SK-N-SH (cell line): ENCODE data around the gene C17orf114.

Source experiments
- CTCF ChIA-PET: fragments of 300-600, 350-600 bp; formaldehyde crosslinking; extraction: SDS; loops from one replicate; lab custom pipeline; 2021; lab: Yijun Ruan, JAX
- POLR2A ChIA-PET: fragments of 350-600 bp; sonication (Branson Sonifier 250); formaldehyde crosslinking; extraction: SDS; loops from one replicate; lab custom pipeline; 2020; ENCODE audit warnings: antibody characterized with exemption, inconsistent platforms; lab: Yijun Ruan, JAX
- DNase-seq: peaks from one replicate; pipeline ENCODE4 v3.0.0; 2012
- H2AFZ ChIP-seq: fragments of 200-600 bp; sonication (generic); 2 replicates; pipeline ENCODE4 v1.8.1; 2016; ENCODE audit warnings: antibody characterized with exemption, mild to moderate bottlenecking, low read depth
- H3F3A ChIP-seq: fragments of 200-600 bp; sonication (generic); replicated peaks from 2 replicates; pipeline ENCODE3; 2016; ENCODE audit warnings: antibody characterized with exemption, mild to moderate bottlenecking; ENCODE audit not compliant: insufficient read depth
- H3K27ac ChIP-seq, 2 experiments: fragments of 200-500 bp in 1 of 2; fragments of 200-600 bp in 1 of 2; sonication (Bioruptor generic) in 1 of 2; sonication (generic), shearing (Covaris generic) in 1 of 2; 2 replicates each; pipeline versions ENCODE4 v1.5.1 to v1.6.1; 2014 to 2016; ENCODE audit warnings: low read depth in 2 of 2, inconsistent platforms in 1 of 2, low read length in 1 of 2, mild to moderate bottlenecking in 1 of 2, mixed read lengths in 1 of 2
- H3K27me3 ChIP-seq: fragments of 200-600 bp; sonication (generic), shearing (Covaris generic); 2 replicates; pipeline ENCODE4 v1.6.1; 2016; ENCODE audit warnings: mixed run types; ENCODE audit not compliant: insufficient read depth
- H3K36me3 ChIP-seq, 2 experiments: fragments of 200-500 bp in 1 of 2; fragments of 200-600 bp in 1 of 2; sonication (Bioruptor generic) in 1 of 2; sonication (generic) in 1 of 2; replicated peaks in 1 of 2; 2 replicates each; pipeline versions ENCODE3 to v1.5.1; 2014 to 2016; ENCODE audit warnings: low read length in 1 of 2, mild to moderate bottlenecking in 1 of 2; ENCODE audit not compliant: insufficient read depth in 2 of 2, control insufficient read depth in 1 of 2
- H3K4me1 ChIP-seq, 2 experiments: fragments of 200-500 bp in 1 of 2; fragments of 200-600 bp in 1 of 2; sonication (Bioruptor generic) in 1 of 2; sonication (generic), shearing (Covaris generic) in 1 of 2; 2 replicates each; pipeline versions ENCODE4 v1.5.1 to v1.6.1; 2014 to 2016; ENCODE audit warnings: low read depth in 1 of 2, low read length in 1 of 2, mixed run types in 1 of 2; ENCODE audit not compliant: insufficient read depth in 2 of 2, control insufficient read depth in 1 of 2
- H3K4me2 ChIP-seq: fragments of 200-600 bp; sonication (generic), shearing (Covaris generic); 2 replicates; pipeline ENCODE4 v1.6.1; 2017; ENCODE audit warnings: mixed run types
- H3K4me3 ChIP-seq, 2 experiments: fragments of 200-500 bp in 1 of 2; fragments of 200-600 bp in 1 of 2; sonication (Bioruptor generic) in 1 of 2; sonication (generic), shearing (Covaris generic) in 1 of 2; 2 replicates each; pipeline versions ENCODE4 v1.5.1 to v1.8.1; 2014 to 2016; ENCODE audit warnings: low read depth in 2 of 2, inconsistent platforms in 1 of 2, low read length in 1 of 2, mild to moderate bottlenecking in 1 of 2, mixed read lengths in 1 of 2, moderate library complexity in 1 of 2
- H3K79me2 ChIP-seq: fragments of 200-600 bp; sonication (generic); 2 replicates; pipeline ENCODE4 v1.8.1; 2017; ENCODE audit warnings: mild to moderate bottlenecking; ENCODE audit not compliant: insufficient read depth
- H3K9ac ChIP-seq: fragments of 200-600 bp; sonication (generic); 2 replicates; pipeline ENCODE4 v1.6.1; 2017; ENCODE audit warnings: mixed run types
- H3K9me2 ChIP-seq: fragments of 200-600 bp; sonication (generic); 2 replicates; pipeline ENCODE4 v1.6.1; 2017; ENCODE audit warnings: mixed run types
- H3K9me3 ChIP-seq: fragments of 200-600 bp; sonication (generic); 2 replicates; pipeline ENCODE4 v1.6.1; 2017; ENCODE audit warnings: mixed run types, mild to moderate bottlenecking, moderate library complexity
- H4K20me1 ChIP-seq: fragments of 200-600 bp; sonication (generic); 2 replicates; pipeline ENCODE4 v1.6.1; 2017; ENCODE audit warnings: mild to moderate bottlenecking, mixed run types; ENCODE audit not compliant: insufficient read depth
- CHD2 ChIP-seq: fragments of 150-350 bp; IDR thresholded peaks from 2 replicates; pipeline ENCODE4 v1.6.1; 2018; ENCODE audit warnings: low read length; ENCODE audit not compliant: partially characterized antibody
- CTCF ChIP-seq: fragments of 200-600 bp; sonication (generic); IDR thresholded peaks from 2 replicates; pipeline ENCODE4 v1.6.1; 2017; ENCODE audit warnings: antibody characterized with exemption, mild to moderate bottlenecking, moderate library complexity
- FOXJ3 ChIP-seq: sonication (generic); formaldehyde crosslinking; IDR thresholded peaks from 2 replicates; pipeline ENCODE4 v1.5.1; 2020; ENCODE audit warnings: mild to moderate bottlenecking, missing genetic modification reagents
- FOXM1 ChIP-seq: IDR thresholded peaks from 2 replicates; pipeline ENCODE4 v1.4.0; 2012; ENCODE audit warnings: low read depth, mild to moderate bottlenecking
- GABPA ChIP-seq: IDR thresholded peaks from 2 replicates; pipeline ENCODE4 v1.4.0; 2012; ENCODE audit warnings: low read depth, mild to moderate bottlenecking
- MXI1 ChIP-seq: IDR thresholded peaks from 2 replicates; pipeline ENCODE4 v1.6.1; 2012; ENCODE audit warnings: mild to moderate bottlenecking, low read depth, low read length, improper control_type of control experiment
- NRF1 ChIP-seq: IDR thresholded peaks from 2 replicates; pipeline ENCODE4 v1.6.1; 2012; ENCODE audit warnings: low read depth, mild to moderate bottlenecking, low read length
- SMC3 ChIP-seq: IDR thresholded peaks from 2 replicates; pipeline ENCODE4 v1.6.1; 2012; ENCODE audit warnings: low read depth, low read length, improper control_type of control experiment
- YY1 ChIP-seq: IDR thresholded peaks from 2 replicates; pipeline ENCODE4 v1.4.0; 2012; ENCODE audit warnings: low read depth, mild to moderate bottlenecking
- WGBS: methylation state at CpG from one replicate; pipeline ENCODE4 v1.1.6; 2017; ENCODE audit warnings: low lambda C conversion rate; 5-methylcytosine and 5-hydroxymethylcytosine counted together
- TF ChIP-seq, protein P1 (sequence below): IDR thresholded peaks from 2 replicates; pipeline ENCODE4 v1.6.1; 2012; ENCODE audit warnings: mild to moderate bottlenecking, low read depth, low read length, moderate library complexity

Gene C17orf114

GRCh38 chr17:4789951-4790704, 12.0 kb downstream of the C17orf114 start (continued):
- peak; percentile 58 for TF ChIP-seq CTCF

- H3K79me2 ChIP-seq = no peaks in the 10 kb centered on the region
- H3K36me3 ChIP-seq = no peaks in the 10 kb centered on the region
- H3K9ac ChIP-seq = peak overlapping the region; percentile 75; the same call in 1 of the 2 replicates
- H3K27me3 ChIP-seq = no peaks in the 10 kb centered on the region
- H2AFZ ChIP-seq = peak overlapping the region; percentile 85
- no peaks in the 10 kb centered on the region for H4K20me1 ChIP-seq
- ChIA-PET CTCF (interaction anchor here (0.6 to 10.5 kb wide), 44 partner anchors 8 to 224 kb away, joined by 3 to 235 read pairs (median 5); partner anchors contain the start of genes ARRB2, C17orf107, CAMTA2 and CHRNE), POLR2A (interaction anchor here (1.0 to 1.8 kb wide), 7 partner anchors 17 to 177 kb away, joined by 3 to 10 read pairs (median 4); partner anchors contain the start of genes MINK1, PLD2, SPAG7 and TM4SF5)
- peaks cover 8 to 19% of the 10 kb centered on the region in 2 experiments; a peak in 2 of 4 replicates for H3K4me1 ChIP-seq
- WGBS = 0% methylated on average over 2 of the region's 25 CpGs
- H3K27ac ChIP-seq = peak overlapping the region; percentile 70 to 82
- no peaks in the 10 kb centered on the region for H3K9me3 ChIP-seq
- TF ChIP-seq YY1 (peak; percentile 51), FOXM1 (no peak), MXI1 (no peak), SMC3 (no peak), NRF1 (no peak), GABPA (0 out of 2 replicates have a peak, but pooled peaks have one; percentile 5), FOXJ3 (CRISPR knock-in tag) (no peak), CHD2 (no peak)
- TF ChIP-seq, protein P1, sequence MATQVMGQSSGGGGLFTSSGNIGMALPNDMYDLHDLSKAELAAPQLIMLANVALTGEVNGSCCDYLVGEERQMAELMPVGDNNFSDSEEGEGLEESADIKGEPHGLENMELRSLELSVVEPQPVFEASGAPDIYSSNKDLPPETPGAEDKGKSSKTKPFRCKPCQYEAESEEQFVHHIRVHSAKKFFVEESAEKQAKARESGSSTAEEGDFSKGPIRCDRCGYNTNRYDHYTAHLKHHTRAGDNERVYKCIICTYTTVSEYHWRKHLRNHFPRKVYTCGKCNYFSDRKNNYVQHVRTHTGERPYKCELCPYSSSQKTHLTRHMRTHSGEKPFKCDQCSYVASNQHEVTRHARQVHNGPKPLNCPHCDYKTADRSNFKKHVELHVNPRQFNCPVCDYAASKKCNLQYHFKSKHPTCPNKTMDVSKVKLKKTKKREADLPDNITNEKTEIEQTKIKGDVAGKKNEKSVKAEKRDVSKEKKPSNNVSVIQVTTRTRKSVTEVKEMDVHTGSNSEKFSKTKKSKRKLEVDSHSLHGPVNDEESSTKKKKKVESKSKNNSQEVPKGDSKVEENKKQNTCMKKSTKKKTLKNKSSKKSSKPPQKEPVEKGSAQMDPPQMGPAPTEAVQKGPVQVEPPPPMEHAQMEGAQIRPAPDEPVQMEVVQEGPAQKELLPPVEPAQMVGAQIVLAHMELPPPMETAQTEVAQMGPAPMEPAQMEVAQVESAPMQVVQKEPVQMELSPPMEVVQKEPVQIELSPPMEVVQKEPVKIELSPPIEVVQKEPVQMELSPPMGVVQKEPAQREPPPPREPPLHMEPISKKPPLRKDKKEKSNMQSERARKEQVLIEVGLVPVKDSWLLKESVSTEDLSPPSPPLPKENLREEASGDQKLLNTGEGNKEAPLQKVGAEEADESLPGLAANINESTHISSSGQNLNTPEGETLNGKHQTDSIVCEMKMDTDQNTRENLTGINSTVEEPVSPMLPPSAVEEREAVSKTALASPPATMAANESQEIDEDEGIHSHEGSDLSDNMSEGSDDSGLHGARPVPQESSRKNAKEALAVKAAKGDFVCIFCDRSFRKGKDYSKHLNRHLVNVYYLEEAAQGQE = no peak
- peak overlapping the region; percentile 99 for H3K4me2 ChIP-seq
- H3K4me3 ChIP-seq = peak overlapping the region; percentile 59 to 79
- no peaks in the 10 kb centered on the region for H3K9me2 ChIP-seq
- no peak for DNase-seq
- peaks cover 5% of the 10 kb centered on the region for H3F3A ChIP-seq
Measured at GRCh38 chr17:4789701-4789950, 12.5 kb downstream of the C17orf114 start.
